RKO (cell line): ENCODE results near the gene SRCAP.

Experiments used
- DNase-seq: peaks from one replicate; pipeline ENCODE4 v3.0.0-alpha.2; 2016; ENCODE audit warnings: low spot score

Gene SRCAP

DNA sequence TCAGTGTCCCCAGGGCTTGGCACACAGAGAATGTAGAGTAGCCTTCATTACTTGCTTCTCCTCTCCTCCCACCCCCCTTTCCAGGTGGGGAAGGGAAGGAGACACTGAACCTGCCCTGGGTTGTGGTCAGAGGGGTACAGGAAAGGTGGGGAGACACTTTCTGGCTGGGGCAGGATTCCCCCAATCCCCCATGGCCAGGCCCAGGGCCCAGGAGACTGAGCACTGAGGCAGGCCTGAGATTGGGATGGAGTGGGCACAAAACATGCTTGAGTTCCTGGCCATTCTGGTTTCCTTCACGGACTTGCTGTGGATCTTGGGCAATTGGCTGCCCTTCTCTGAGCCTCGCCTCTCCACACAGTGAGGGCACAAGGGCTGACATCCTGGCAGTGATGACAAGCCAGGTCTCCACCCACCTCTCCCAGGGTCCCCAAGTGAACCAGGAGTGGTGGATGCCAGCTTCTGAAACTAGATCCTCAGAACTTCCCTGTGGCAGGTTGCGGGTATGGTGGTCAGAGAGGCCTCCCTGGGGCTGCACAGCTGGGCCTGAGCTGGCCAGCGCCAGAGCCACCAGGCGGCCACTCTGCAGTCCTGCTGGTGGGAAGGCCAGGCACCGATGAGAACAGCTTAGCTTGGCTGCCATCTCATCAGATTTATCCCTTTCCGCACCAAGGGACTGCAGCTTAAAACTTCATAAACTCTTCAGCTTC, 78.8 kb downstream of the SRCAP start:
- no peak for DNase-seq

GRCh38 chr16:30778549-30779244, 79.7 kb downstream of the SRCAP start:
- no peak for DNase-seq

DNA sequence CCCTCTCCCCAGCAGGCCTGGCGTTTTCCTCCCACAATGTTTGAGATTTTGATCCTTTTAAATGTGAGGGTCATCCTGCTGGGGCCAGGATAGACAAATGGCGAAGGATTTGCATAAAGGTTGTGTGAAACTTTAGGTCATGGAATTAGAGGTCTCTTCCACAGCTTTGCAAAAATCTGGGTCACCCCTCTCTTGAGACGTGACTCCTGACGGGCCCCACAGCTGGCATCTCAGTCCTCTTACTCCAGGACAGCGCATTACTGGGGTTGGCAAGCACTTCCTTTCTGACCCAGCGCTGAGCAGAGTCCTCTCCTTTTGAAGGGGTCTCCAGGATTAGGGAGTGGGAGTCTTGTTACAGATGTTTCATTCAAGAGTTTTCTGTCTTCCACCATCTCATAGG, 80.6 kb downstream of the SRCAP start:
- DNase-seq, result no peak

DNA sequence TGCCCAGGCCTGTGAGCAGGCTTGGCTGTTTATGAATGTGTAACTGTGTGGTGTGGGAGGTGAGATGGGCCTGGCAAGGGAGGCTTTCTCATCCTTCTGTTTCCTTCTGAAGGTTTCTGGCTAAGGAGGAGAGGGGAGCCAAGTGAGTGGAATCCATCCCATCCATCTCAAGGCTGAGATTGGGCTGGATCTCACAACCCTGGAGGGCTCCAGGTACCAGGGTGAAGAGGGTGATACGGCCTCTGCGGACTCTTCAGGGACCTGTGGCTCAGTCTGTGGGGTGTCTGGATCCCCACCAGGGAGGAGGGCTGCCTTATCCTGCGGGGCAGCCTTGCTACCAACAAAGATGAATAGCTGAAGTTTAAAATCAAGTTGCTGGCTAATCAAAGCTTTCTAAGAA, 81.0 kb downstream of the SRCAP start:
- no peak for DNase-seq

DNA sequence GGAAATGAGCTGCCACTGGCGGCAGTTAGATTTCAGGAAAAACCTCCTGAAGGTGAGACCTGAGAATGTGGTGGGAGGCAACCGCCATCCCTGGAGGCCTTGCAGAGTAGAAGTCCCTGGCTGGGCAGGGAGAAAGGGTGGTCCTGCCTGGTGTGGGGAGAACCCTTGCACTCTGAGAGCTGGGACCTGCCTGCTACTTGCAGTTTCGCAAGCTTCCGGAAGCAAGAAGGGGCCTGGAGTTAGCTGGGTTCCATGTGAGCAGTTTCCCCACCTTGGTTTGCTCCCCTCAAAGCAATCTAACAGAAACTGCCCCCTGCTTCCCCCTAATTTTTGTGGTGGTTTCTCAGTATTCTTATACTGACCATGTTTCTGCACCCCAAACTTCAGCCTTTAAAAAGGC, 81.6 kb downstream of the SRCAP start:
- no peak for DNase-seq

DNA sequence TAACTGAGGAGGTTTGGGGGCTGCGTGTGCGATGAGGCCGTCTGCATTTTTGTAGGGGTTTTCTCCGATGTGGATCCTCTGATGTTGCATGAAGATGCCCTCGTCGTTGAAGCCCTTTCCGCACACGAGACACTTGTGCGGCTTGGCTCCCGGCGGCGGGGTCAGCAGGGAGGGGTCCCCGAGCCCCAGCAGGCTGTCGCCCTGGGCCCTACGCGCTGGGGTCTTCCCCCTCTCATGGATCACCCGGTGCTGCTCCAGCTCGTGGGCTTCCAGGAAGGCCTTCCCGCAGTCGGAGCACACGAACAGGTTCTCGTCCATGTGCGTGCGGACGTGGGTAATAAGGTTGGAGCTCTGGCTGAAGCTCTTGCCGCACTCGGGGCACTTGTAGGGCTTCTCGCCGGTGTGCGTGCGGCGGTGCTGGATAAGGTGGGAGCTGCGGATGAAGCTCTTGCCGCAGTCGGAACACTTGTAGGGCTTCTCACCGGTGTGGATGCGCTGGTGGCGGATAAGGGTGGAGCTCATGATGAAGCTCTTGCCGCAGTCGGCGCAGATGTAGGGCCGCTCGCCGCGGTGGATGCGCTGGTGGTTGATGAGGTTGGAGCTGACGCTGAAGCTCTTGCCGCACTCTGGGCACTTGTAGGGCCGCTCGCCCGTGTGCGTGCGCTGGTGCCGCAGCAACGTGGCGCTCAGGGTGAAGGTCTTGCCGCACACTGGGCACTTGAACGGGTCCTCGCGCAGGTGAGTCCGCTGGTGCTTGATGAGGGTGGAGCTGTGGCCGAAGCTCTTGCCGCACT, 83.7 kb downstream of the SRCAP start:
- DNase-seq, result no peak

DNA sequence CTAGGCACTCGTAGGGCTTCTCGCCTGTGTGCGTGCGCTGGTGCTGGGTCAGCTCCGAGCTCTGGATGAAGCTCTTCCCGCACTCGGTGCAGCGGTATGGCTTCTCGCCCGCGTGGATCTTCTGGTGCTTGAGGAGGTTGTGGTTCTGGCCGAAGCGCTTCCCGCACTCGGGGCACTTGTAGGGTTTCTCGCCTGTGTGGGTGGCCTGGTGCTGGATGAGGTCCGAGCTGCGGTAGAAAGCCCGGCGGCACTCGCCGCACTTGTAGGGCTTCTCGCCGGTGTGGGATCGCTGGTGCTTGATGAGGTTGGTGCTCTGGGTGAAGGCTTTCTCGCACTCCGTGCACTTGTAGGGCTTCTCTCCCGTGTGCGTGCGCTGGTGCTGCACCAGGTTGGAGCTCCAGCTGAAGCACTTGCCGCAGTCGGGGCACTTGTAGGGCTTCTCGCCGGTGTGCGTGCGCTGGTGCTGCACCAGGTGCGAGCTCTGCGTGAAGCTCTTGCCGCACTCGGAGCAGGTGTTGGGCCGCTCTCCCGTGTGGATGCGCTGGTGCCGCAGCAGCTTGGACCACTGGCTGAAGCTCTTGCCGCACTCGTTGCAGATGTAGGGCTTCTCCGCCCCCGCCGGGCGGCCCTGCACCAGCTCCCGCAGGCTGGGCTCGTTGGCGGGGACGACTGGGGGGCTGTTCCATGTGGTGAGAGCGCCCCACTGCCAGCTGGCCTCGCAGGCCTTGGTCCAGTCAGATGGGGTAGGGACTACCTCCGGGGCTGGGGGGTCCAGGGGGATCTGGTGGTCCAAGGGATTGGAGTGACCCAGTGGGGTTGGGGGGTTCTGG, 84.5 kb downstream of the SRCAP start:
- DNase-seq, result no peak

DNA sequence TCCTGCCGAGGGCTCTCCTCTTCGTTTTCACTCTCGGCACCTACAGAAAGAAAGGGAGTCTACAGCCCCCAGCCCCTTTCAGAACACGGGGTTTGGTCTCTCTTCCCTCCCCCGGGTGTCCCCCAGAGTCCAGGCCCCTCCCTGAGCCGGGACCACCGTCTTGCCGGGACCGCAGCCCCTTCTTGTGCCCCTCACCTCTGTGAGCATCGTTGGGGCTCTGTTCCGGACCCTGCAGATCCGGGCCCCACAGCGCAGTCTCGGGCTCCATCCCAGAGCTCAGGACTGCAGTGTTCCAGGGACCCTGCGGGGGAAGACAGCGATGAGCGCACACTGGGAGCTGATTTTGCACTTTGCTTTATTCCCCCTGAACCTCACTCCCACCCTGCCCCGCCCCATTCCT, 85.2 kb downstream of the SRCAP start:
- no peak for DNase-seq

- peak; percentile 44 for DNase-seq
Measured at GRCh38 chr16:30785126-30786106, 86.4 kb downstream of the SRCAP start.

- peak; percentile 67 for DNase-seq
Measured at GRCh38 chr16:30786115-30786935, 87.4 kb downstream of the SRCAP start.

DNA sequence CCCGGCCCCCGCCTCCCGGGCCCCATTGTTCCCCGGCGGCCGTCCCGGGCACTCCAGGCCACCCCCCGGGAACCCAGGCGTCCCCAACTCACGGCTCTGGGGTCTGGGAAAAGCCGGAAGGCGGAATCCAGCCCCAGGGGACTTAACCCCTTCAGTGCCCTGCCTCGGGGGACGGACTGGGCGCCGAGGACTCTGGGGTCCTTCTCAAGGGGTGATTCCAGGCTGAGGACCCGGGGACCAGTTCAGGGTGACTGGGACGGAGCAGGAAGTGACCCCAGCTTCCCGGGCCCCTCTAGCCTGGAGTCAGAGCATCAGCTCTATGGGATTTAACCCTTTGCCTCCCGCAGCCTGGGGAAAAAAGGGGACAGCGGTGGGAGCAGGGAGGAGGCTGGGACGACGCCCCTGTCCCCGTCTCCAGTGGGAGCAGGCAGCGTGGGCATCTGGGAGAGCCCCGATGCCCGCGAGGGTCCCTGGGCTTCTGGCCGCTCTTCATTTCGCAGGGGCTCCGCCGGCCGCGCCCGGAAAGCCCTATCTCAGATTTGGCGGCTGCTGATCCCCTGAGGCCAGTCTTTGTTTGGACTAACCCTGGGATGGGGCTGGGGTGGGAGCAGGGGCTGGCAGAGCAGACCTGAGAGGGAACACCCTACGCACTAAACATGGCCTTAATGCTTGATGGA, 88.1 kb downstream of the SRCAP start, which contains the start of gene ZNF629:
ZNF629 (minus strand) TSS at position 270 of the 677 bp plus-strand sequence. CDS start 2,723 bp downstream, outside the sequence.
- DNase-seq, result peak; percentile 84

DNA sequence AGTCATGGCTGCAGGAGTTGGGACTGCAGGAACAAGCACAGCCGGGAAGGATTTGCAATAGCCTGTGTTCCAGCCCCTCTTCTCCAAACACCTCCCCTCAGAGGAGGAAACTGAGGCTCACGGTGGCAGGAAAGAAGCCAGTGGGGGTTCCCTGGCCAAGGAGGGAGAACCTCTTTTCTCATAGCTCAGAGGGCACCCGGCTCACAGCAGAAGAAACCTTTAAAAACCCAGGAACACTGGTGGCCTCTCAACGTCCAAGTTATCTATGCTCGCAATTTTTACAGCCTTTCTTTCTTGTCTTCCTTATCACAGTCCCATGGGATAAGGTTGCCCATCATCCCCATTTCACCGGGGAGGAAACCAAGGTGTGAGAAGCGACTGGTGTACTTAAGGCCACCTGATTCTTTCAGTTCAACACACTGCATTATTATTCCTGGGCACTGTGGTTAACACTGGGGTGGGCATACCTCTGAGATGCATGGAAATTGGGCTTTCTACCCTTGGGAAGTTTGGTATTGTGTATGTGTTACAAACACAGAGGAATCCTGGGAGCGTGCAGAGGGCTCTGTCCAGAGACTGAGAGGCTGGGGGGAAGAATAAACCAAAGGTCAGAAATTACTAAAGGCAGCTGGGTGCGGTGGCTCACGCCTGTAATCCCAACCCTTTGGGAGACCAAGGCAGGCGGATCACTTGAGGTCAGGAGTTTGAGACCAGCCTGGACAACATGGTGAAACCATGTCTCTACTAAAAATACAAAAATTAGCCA, 88.8 kb downstream of the SRCAP start:
- DNase-seq, result peak; percentile 46
